Measurements from ENCODE around the gene TAF7.
"Not testable (repeated sequence)": the region's sequence is repeated elsewhere in the genome, so short reads cannot be mapped to it uniquely, and the experiment has no call there.

The TAF7 gene

DNA sequence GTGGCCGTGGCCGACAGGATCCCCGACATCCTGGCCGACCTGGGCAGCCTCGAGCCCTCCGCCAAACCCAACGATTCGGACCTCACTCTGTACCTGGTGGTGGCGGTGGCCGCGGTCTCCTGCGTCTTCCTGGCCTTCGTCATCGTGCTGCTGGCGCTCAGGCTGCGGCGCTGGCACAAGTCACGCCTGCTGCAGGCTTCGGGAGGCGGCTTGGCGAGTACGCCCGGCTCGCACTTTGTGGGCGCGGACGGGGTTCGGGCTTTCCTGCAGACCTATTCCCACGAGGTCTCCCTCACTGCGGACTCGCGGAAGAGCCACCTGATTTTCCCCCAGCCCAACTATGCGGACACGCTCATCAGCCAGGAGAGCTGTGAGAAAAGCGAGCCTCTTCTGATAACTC is 25.4 kb upstream of the TAF7 start:
- H3K4me1 ChIP-seq (ENCODE audit: control insufficient read depth, insufficient read depth, low read length); H3K4me3 ChIP-seq (ENCODE audit: low read depth, low read length); H3K27ac ChIP-seq (ENCODE audit: extremely low read depth, low read depth, low read length); H3K9me3 ChIP-seq (ENCODE audit: control insufficient read depth, insufficient read depth, low read depth, low read length); H3K36me3 ChIP-seq (ENCODE audit: control insufficient read depth in 2 of 2, insufficient read depth in 1 of 2, low read length in 2 of 2); POLR2A ChIA-PET: not testable (repeated sequence)
- CTCF ChIA-PET = interaction anchor here (0.6 to 1.9 kb wide), 4 partner anchors 27 to 218 kb away, joined by 3 to 12 read pairs (median 6); no protein-coding TSS in a partner anchor

- Histone ChIP-seq H3K4me3 (ENCODE audit: low read depth, low read length) (no peak overlapping the region), H3K9me3 (ENCODE audit: control insufficient read depth, insufficient read depth, low read depth, low read length) (no peaks in the 10 kb centered on the region), H3K4me1 (ENCODE audit: control insufficient read depth, insufficient read depth, low read length) (peaks cover 2% of the 10 kb centered on the region; the same call in 1 of the 2 replicates), H3K36me3 (ENCODE audit: control insufficient read depth in 2 of 2, insufficient read depth in 1 of 2, low read length in 2 of 2) (no peaks in the 10 kb centered on the region), H3K27ac (ENCODE audit: extremely low read depth, low read depth, low read length) (no peak overlapping the region)
- TF ChIP-seq ZNF48 (tag by site-specific recombination; IDR thresholded peaks at IDR 0.05) = no peak
- no peak for TF ChIP-seq ZSCAN23 (tag by site-specific recombination; IDR thresholded peaks at IDR 0.05)
- no peak for TF ChIP-seq SP2 (tag by site-specific recombination; IDR thresholded peaks at IDR 0.05)
- TF ChIP-seq, protein P1, sequence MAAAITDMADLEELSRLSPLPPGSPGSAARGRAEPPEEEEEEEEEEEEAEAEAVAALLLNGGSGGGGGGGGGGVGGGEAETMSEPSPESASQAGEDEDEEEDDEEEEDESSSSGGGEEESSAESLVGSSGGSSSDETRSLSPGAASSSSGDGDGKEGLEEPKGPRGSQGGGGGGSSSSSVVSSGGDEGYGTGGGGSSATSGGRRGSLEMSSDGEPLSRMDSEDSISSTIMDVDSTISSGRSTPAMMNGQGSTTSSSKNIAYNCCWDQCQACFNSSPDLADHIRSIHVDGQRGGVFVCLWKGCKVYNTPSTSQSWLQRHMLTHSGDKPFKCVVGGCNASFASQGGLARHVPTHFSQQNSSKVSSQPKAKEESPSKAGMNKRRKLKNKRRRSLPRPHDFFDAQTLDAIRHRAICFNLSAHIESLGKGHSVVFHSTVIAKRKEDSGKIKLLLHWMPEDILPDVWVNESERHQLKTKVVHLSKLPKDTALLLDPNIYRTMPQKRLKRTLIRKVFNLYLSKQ (tag by site-specific recombination; IDR thresholded peaks at IDR 0.05; ENCODE audit: borderline replicate concordance) = no peak
- no peak for TF ChIP-seq PRDM2 (tag by site-specific recombination; IDR thresholded peaks at IDR 0.05; ENCODE audit: borderline replicate concordance)
- TF ChIP-seq MYNN (tag by site-specific recombination; IDR thresholded peaks at IDR 0.05; ENCODE audit: borderline replicate concordance) = no peak
- TF ChIP-seq ZNF600 (tag by site-specific recombination; IDR thresholded peaks at IDR 0.05) = no peak
- TF ChIP-seq ZNF19 (tag by site-specific recombination; IDR thresholded peaks at IDR 0.05; ENCODE audit: low read depth) = no peak
- TF ChIP-seq ZNF560 (tag by site-specific recombination; IDR thresholded peaks at IDR 0.05; ENCODE audit: borderline replicate concordance) = no peak
- no peak for TF ChIP-seq HOXC10 (CRISPR knock-in tag; IDR thresholded peaks at IDR 0.05)
- TF ChIP-seq, protein P2, sequence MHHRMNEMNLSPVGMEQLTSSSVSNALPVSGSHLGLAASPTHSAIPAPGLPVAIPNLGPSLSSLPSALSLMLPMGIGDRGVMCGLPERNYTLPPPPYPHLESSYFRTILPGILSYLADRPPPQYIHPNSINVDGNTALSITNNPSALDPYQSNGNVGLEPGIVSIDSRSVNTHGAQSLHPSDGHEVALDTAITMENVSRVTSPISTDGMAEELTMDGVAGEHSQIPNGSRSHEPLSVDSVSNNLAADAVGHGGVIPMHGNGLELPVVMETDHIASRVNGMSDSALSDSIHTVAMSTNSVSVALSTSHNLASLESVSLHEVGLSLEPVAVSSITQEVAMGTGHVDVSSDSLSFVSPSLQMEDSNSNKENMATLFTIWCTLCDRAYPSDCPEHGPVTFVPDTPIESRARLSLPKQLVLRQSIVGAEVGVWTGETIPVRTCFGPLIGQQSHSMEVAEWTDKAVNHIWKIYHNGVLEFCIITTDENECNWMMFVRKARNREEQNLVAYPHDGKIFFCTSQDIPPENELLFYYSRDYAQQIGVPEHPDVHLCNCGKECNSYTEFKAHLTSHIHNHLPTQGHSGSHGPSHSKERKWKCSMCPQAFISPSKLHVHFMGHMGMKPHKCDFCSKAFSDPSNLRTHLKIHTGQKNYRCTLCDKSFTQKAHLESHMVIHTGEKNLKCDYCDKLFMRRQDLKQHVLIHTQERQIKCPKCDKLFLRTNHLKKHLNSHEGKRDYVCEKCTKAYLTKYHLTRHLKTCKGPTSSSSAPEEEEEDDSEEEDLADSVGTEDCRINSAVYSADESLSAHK (tag by site-specific recombination; IDR thresholded peaks at IDR 0.05) = no peak
- no peak for TF ChIP-seq FEZF1 (tag by site-specific recombination; IDR thresholded peaks at IDR 0.05)
- TF ChIP-seq ZBTB7A (tag by site-specific recombination; IDR thresholded peaks at IDR 0.05; ENCODE audit: low read depth) = no peak
- TF ChIP-seq RBAK (tag by site-specific recombination; IDR thresholded peaks at IDR 0.05) = no peak
- ChIA-PET POLR2A (no interaction called here), CTCF (interaction anchor here (0.6 to 3.3 kb wide), 3 partner anchors 11 to 222 kb away, joined by 5 to 21 read pairs (median 6); no protein-coding TSS in a partner anchor)
Measured at GRCh38 chr5:141345327-141345726, 24.7 kb upstream of the TAF7 start.
